G401 (cell line): Measurements from ENCODE around the gene SVEP1. TPM values are rescaled to one million over a fixed set of nuclear protein-coding genes. Genes with fewer than 3 reads are reported as not detected.

Experiments used
- DNase-seq: peaks from one replicate; pipeline ENCODE4 v3.0.0-alpha.2; 2015; ENCODE audit warnings: low spot score
- in situ Hi-C: cut with HindIII; loops from 2 replicates; pipeline ENCODE4 v1.10.0; 2016; ENCODE audit warnings: low sequenced_read_pairs, mixed read lengths
- total RNA-seq: library from RNA; depleted of rRNA; stranded (reverse); fragments of >200 nt; shearing (Covaris generic); gene quantifications from 2 replicates; pipeline ENCODE4 v1.2.3, GENCODE V29; 2014

The SVEP1 gene
- total RNA-seq, 1 experiment from 2014 or later = not detected

DNA sequence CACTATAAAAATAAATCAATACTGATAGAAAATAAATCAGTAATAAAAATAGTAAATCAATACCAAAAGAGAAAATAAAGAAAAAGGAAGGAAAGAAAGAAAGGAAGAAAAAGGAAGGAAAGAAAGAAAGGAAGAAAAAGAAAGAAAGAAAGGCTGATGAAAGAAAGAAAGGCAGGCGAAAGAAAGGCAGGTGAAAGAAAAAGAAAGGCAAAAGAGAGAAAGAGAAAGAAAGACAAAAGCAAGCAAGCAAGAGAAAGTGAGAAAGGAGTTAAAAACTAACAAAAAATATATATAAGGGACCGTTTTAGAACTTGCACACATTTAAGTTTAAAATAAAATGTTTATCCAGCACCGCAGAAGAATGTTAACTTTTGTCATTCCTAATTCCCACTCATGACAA, 116.0 kb downstream of the SVEP1 start:
- in situ Hi-C loops = no loop called here
- no peak for DNase-seq

DNA sequence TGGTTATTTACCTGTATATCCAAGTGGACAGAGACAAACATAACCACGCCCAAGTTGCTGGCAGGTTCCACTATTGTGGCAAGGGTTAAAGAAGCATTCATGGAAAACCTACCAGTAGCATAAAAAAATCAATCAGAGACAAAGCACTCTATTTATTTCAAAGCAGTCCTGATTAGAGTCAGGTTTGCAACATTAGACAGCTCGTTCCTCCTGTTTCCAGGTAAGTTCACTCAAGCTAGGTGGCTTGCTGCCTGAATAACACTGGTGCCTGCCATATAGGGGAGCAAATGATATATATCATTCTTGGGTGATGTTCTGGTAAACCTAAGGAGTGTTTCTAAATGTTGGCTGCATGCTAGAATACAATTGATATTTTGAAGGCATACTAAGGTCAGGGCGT, 122.3 kb downstream of the SVEP1 start:
- in situ Hi-C loops = no loop called here
- DNase-seq = no peak

DNA sequence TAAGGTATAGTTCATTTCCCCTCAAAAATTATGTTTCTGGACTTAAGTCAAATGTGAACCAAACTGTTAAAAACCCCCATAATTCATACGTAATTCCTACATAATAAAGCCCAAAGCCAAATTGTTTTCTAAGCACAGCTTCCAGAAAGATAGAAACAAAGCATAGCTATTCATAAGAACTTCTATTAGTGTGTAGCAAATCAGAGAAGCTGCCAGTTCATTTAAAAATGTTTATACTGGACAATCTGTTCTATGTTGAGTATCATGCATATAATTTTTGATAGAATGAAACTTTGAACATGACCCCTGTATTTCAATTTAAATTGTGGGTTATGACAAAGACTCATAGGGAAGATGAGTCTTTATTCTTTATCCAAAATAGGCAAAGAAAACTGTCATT, 122.9 kb downstream of the SVEP1 start:
- in situ Hi-C loops = no loop called here
- no peak for DNase-seq

DNA sequence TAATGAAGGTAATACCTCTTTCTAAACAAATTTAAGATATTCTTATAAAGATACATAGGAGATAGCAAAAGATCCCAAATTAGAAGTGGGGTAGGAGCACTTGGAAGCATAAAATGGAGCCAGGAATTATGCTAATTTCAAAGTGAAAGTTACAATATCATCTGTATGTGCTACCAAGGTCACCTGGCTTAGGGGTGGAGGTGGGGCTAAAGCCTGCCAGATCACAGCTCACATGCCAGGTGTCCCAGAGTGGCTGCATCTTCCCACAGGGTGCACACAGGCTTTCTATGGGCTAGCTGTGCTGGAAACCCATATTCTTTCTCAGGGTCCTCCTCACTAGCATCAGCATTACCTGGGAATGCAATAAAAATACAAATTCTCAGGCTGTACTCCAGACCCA, 123.7 kb downstream of the SVEP1 start:
- DNase-seq = no peak
- in situ Hi-C loops = no loop called here

DNA sequence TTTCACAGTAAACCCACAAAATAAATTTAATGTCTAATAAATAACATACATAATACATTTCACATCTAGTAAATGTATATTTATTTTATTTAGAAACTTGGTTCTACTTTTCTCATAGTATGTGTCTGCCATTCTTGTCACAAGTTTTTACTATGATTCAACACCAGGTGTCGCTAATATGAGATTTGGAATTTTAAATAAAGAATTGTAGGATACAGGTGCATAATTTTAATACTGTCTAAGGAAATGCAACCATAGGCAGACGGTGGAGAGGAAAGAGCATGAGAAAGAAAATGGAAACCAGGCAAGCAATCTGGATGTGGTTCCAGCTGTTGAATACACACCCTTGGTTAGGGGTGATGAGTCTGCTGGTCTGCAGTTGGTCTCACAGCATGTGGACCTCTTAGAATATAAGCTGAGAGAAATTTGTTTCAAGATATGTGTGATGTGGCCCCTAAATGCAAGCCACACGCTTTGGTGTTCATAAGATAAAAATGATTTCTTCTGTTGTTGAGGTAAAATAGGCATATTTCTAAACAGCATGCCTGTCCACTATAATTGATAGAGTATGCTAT, 127.2 kb downstream of the SVEP1 start:
- DNase-seq = peak; percentile 50
- in situ Hi-C loops = no loop called here

DNA sequence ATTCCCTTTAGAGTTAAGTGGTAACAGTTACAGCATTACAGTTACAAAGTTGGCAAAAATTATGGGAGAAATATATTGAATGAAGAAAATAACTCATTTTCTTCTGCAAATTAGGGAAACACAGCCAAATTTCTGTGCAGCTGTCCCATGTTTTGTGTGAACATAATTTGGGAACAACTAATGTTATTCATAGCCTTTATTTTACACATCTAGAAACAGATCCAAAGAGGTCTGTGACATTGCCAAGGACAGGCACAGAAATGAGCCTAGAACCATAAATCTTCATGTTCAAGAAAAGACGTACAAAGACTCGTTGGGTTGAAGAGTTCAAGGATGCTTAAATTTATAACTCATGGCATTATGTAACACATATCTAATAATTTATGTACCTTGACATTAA, 127.8 kb downstream of the SVEP1 start:
- DNase-seq = no peak
- in situ Hi-C loops = no loop called here

DNA sequence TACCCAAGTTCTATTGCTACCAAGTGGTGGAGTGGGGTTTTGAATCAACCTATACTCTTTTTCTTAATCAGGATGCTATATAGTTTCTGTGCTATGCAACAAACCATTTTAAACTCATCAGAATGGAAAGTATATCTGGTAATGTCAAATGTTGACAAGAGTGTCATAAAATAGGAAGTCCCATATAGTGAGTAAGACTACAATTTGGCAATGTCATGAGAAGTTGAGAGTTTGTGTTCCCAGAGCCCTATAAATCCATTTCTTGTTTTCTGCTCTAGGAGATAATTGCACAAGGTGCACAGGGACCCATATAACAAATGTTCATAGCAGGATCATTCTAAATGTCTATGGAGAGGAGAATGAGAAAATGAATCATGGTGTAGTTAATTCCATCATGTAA, 132.1 kb downstream of the SVEP1 start:
- in situ Hi-C loops = no loop called here
- no peak for DNase-seq

DNA sequence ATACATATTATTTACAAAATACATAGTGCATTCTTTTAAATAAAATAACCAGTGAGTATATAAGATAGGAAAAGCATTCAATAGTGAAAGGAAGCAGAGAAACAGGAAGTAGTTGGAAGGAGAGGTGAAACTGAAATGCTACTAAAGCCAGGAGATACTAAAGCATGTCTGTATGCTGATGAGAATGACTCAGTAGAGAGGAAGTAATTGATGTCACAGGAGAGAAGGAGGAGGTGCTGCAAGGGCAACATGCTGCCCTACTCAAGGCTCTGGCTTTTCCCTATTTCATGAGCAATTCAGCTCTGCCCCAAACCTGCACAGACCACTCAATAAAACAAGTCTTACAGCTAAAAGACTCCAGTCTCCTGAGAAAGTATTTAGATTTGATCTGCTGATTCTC, 133.4 kb downstream of the SVEP1 start:
- DNase-seq = no peak
- in situ Hi-C loops = no loop called here

DNA sequence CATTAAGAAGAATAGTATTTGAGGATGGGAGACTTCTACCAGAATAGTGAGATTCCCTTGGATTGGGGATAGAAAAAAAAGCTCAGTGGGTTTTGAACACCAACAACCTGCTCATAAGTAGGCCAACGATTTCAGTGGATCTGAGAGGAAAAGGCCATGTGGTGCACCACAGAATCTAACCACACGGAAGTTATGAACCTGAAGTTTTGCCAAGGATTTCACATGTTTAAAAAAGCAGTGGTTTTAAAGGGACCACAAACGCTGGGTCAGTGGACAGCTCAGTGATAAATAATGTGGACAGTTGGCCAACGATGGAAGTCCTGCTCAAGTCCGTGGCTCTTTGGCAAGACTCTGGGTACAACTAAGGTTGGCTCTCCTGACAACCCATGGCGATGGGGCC, 134.6 kb downstream of the SVEP1 start:
- in situ Hi-C loops = no loop called here
- DNase-seq = no peak

DNA sequence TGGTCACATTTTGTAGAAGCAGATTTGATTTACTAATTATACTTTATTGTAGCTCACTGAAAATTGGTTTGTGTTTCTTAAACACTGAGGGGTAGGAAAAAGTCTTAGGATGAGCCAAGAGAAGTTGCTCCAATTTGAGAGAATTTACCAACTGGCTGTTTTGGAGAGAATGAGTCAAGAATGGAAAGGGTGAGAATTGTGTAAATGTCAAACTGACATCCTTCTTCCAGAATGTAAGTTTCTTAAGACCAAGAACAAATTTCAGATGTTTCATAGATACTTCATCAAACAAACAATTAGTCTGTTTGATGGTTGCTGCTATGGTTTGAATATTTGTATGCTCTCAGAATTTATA, 135.7 kb downstream of the SVEP1 start:
- DNase-seq = no peak
- in situ Hi-C loops = no loop called here

DNA sequence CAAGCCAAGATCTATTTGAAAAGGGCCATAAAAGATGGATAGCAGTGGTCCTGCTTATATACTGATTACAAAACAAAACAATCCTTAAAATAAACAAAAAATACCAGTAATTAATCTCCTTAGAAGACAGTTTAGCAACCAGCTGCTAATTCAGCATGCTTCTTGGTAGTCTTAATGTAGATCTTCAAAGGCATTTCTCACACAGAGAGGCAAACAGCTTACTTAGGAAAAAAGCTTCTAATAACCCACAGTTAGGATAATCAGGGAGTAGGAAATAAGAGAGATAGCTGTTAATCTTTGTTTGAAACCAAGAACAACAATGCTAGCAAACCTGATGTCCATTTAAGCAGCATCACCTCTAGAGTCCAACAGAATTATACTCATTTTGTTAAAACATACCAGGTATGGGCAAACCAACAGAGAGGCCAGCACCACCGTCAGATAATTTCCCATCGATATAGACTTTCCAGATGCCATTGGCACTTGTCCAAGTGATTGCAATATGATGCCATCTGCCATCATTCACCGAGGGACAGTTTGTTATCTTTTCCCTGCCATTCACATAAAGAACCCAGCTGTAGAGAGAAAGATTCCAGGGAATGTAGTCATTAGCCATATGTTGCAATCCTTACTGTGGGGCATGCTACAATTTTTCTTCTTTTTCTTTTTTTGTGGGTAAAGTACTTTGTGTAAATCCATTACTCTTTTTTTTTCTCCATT, 136.2 kb downstream of the SVEP1 start:
- in situ Hi-C loops = no loop called here
- peak; percentile 44 for DNase-seq

DNA sequence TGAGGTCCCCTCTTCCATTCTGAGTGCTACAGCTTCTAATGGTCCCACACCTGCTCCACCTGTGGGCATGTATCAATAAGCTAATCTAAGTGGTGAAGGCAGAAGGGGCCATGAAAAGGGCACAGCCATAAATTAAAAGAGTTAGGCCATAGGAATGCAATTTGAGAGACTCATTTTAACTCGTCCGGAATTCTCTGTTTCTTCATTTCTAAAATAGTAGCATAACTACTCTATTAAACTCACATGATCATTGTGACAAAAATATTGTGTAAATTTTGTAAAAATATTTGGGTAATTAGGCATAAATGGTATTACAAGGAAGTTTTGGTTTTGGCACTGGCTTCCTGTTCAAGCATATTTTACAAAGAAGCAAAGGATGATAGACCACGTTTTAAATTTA, 138.7 kb downstream of the SVEP1 start:
- DNase-seq = no peak
- in situ Hi-C loops = no loop called here

DNA sequence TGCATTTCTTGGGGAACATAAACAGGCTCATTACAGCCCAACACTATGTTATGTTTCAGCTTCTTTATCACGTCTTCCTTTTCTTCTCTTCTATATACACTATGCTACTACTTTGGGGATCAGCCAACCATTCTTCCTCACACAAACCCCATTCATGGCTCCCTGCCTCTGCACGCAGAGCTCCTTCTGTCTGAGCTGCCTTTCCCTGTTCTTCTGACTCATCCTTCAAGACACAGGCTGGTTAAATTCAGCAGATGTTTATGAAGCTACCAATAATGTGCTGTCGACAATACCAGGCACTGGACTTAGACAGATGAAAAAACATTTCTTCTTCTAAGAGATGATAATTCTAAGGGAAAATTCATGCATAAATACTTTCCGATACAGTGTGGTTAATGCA, 139.4 kb downstream of the SVEP1 start:
- in situ Hi-C loops = no loop called here
- peak; percentile 32 for DNase-seq

DNA sequence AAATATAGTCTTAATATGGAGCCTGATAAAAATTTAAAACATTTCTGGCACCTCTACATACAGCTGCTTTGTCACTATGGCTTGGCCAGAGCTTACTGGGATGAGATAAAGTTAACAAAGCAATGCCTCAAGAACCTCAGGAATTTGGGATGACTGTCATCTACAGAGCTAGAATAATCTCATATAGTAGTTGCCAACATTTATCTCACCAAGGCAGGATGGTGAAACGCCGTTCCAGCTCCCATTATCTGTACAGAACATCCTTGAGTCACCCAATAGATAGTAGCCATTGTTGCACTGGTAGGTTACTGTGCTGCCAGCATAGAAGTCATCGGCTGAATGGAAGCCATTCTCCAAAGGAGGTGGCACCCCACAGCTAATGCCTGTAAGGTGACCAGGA, 147.3 kb downstream of the SVEP1 start:
- in situ Hi-C loops = no loop called here
- no peak for DNase-seq

DNA sequence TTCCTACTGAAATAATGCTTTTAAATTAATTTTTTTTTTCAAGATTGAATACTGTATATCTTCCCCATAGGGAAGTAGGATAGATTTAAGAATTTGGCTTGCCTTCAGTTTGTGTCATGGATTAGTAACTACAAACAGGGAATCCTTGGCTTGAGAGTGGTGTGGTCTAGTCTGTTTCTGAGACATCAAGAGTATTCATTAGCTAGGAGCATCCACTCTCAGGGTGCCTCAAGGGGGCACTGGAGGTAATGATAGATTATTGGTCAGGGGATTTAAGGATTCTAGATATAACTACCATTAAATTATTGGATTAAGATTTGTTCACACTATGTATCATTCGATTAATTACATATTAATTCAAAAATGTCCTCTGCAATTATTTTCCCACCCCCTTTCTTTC, 150.1 kb downstream of the SVEP1 start:
- no peak for DNase-seq
- in situ Hi-C loops = no loop called here

DNA sequence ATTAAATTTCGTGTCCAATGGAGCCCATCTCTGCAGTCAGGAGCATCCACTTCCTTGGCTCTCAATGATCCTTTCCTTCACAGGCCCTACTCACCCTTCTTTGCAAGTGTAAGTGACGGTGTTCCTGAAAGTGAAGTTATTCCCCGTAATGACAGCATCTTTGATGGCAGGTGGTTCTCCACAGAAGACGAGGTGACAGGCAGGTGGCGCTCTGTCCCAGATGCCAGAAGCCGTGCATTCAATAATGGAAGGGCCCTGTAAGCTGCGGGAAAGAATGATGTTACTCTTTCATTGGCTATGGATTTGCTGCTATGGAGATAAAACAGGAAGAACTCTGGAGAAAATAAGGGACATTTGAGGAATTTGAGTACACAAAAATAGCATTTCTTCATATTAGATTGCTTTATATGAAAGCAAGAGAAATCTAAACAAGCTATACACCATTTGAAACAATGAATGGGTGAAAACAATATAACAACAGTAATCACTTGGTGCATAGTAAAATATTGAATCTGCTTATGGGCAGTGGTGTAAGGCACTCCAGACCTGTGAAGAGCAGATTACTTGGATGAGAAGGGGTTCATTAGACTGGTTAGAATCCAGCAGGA, 151.9 kb downstream of the SVEP1 start:
- in situ Hi-C loops = no loop called here
- DNase-seq = peak; percentile 79

DNA sequence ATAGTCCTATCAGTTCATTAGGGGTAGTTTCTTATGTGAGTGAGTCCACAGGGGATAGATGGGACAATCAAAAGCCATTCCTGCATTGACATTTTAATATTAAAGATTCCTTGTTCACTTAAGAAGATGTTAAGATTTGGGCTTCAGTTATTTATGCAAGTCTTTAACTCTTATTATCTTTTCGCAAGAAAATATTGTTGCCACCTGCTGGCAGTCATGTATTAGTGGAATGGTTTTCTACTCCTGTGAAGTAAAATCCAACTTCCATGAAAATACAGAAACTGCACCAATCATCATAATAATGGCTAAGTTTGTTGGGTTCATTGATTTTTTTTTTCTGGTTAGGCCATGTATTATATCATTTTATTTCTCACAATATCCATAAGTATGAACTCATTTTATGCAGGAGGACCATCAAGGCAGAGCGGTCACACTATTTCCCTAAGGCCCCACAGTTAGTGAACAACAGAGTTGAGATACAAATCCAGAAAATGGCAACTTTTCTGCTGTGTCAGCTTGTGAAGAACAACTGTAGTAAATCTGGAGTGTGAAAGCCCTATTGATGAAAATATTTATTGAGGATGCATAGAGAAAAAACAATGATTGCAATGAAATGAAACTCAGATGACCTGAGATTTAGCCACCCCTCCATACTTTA, 153.4 kb downstream of the SVEP1 start:
- no peak for DNase-seq
- in situ Hi-C loops = no loop called here

DNA sequence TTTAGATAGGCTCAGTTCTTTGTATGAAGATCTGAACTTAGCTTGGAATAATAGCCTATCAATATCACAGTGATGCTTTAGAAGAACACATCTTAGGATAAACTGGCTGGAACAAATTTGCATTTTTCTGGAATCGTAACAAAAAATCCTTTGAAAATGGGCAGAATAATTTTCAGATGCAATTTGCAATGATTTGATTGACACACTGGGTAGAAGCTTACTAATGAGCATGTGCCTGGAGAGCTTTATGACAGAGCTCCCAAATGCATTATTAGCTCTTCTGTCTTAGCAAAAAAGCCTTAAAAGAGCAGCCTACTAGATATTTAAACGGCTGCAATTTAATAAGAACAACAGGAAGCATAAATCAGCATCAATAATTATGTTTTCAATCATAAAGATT, 165.1 kb downstream of the SVEP1 start:
- in situ Hi-C loops = no loop called here

DNA sequence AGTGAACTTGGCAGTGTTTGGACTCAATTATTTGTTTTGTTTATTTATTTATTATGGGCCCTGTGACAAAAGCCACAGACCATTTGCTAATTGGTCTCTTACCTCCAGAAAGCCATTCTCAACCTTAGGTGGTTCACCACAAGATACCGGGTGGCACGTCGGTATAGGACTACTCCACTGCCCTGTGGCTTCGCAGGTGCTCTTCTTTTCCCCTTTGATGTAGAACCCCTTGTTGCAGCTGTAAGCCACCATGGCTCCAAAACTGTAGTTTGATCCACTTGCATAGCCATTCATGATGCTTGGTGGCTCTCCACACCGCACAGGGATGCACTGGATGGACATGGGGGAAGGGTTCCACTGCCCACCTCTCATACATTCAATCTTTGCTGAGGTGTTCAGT, 168.6 kb downstream of the SVEP1 start:
- DNase-seq = no peak
- in situ Hi-C loops = no loop called here

More for the DNA sequence above, 165.1 kb downstream of the SVEP1 start:
- no peak for DNase-seq

DNA sequence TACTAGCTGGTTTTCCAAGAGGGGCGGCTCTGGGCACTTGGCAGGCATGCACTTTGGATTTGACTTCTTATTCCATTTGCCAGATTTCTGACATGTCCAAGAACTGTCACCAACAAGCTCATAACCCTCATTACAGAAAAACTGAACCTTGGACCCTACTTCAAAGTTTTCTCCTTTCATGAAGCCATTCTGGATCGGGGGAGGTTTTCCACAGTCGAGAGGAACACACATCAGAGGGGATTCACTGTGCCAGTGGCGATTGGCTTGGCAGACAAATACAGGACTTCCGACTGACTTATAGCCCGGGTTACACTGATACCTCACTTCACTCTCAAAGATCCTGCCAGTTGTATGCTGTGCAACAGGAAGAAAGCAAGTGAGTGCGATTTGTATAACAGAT, 170.9 kb downstream of the SVEP1 start:
- no peak for DNase-seq
- in situ Hi-C loops = no loop called here
